ENCODE results near the gene MMUT. TPM values are rescaled to one million over a fixed set of nuclear protein-coding genes. Genes with fewer than 3 reads are reported as not detected.

Gene MMUT
- total and polyA plus RNA-seq, 10 of the 15 experiments (the other 5 are each of a cell fraction or from before 2014, with no cell fraction given) = 6.6 to 21.5 (median 13.5) TPM

- ATAC-seq (no peak), DNase-seq (ENCODE audit: low read depth, low spot score) (no peak), FAIRE-seq (no peak)
- no peaks in the 10 kb centered on the region for H3K4me1 ChIP-seq (ENCODE audit: control insufficient read depth, insufficient read depth, low read length)
- ChIA-PET CTCF (no interaction called here), POLR2A (no interaction called here), SMC1A (ENCODE audit: uncharacterized antibody, unreplicated experiment) (no interaction called here), RAD21 (ENCODE audit: unreplicated experiment) (no interaction called here)
- no peaks in the 10 kb centered on the region for H3K79me2 ChIP-seq (ENCODE audit: control insufficient read depth, insufficient read depth, low read length)
- WGBS (ENCODE audit: insufficient coverage, insufficient replicate concordance, low lambda C conversion rate, missing lambda C conversion rate) = 52% methylated on average over 2 of the region's 2 CpGs
- H3K9ac ChIP-seq (ENCODE audit: control insufficient read depth, insufficient read depth, low read length) = no peak within 1 kb of the TSS
- no peaks in the 10 kb centered on the region for H3K36me3 ChIP-seq (ENCODE audit: control insufficient read depth in 2 of 2, insufficient read depth in 2 of 2, low read length in 1 of 2)
- no peaks in the 10 kb centered on the region for H4K20me1 ChIP-seq (ENCODE audit: control insufficient read depth, insufficient read depth)
- in situ Hi-C loops (cut with MboI) (no loop called here), intact Hi-C loops (cut with micrococcal nuclease; ENCODE audit: unreplicated experiment) (no loop called here)
- H3K9me3 ChIP-seq (replicated peaks; ENCODE audit: control insufficient read depth, insufficient read depth, low read length) = no peaks in the 10 kb centered on the region
- no peak within 1 kb of the TSS for H3K4me2 ChIP-seq (ENCODE audit: control insufficient read depth, insufficient read depth)
- BruUV-seq (replicated peaks) = no TSS peak
- H3K4me3 ChIP-seq = no peak within 1 kb of the TSS
- H3K27ac ChIP-seq (ENCODE audit: control insufficient read depth, insufficient read depth) = no peak within 1 kb of the TSS
- no peak for TF ChIP-seq NFXL1 (IDR thresholded peaks at IDR 0.05; ENCODE audit: borderline replicate concordance)
- TF ChIP-seq ZBTB33 (IDR thresholded peaks at IDR 0.05) = no peak
- no peak for TF ChIP-seq HDGF (IDR thresholded peaks at IDR 0.05)
- TF ChIP-seq, protein P1, sequence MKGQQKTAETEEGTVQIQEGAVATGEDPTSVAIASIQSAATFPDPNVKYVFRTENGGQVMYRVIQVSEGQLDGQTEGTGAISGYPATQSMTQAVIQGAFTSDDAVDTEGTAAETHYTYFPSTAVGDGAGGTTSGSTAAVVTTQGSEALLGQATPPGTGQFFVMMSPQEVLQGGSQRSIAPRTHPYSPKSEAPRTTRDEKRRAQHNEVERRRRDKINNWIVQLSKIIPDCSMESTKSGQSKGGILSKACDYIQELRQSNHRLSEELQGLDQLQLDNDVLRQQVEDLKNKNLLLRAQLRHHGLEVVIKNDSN (IDR thresholded peaks at IDR 0.05; ENCODE audit: borderline replicate concordance, extremely low read length, insufficient read depth, low read depth, low read length) = no peak
- no peak for TF ChIP-seq SUZ12 (IDR thresholded peaks at IDR 0.05; ENCODE audit: unreplicated experiment)
- TF ChIP-seq, protein P2, sequence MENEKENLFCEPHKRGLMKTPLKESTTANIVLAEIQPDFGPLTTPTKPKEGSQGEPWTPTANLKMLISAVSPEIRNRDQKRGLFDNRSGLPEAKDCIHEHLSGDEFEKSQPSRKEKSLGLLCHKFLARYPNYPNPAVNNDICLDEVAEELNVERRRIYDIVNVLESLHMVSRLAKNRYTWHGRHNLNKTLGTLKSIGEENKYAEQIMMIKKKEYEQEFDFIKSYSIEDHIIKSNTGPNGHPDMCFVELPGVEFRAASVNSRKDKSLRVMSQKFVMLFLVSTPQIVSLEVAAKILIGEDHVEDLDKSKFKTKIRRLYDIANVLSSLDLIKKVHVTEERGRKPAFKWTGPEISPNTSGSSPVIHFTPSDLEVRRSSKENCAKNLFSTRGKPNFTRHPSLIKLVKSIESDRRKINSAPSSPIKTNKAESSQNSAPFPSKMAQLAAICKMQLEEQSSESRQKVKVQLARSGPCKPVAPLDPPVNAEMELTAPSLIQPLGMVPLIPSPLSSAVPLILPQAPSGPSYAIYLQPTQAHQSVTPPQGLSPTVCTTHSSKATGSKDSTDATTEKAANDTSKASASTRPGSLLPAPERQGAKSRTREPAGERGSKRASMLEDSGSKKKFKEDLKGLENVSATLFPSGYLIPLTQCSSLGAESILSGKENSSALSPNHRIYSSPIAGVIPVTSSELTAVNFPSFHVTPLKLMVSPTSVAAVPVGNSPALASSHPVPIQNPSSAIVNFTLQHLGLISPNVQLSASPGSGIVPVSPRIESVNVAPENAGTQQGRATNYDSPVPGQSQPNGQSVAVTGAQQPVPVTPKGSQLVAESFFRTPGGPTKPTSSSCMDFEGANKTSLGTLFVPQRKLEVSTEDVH (IDR thresholded peaks at IDR 0.05; ENCODE audit: low read depth, partially characterized antibody) = no peak
- TF ChIP-seq JUNB (IDR thresholded peaks at IDR 0.05) = no peak
- no peak for TF ChIP-seq ZNF217 (IDR thresholded peaks at IDR 0.05)
- no peak for TF ChIP-seq RUNX3 (IDR thresholded peaks at IDR 0.05; ENCODE audit: low read length)
- no peak for TF ChIP-seq MEF2B (IDR thresholded peaks at IDR 0.05; ENCODE audit: partially characterized antibody, poor library complexity, severe bottlenecking)
- TF ChIP-seq GATAD2B (conservative IDR thresholded peaks at IDR 0.05; ENCODE audit: low read depth) = no peak
- TF ChIP-seq, protein P3, sequence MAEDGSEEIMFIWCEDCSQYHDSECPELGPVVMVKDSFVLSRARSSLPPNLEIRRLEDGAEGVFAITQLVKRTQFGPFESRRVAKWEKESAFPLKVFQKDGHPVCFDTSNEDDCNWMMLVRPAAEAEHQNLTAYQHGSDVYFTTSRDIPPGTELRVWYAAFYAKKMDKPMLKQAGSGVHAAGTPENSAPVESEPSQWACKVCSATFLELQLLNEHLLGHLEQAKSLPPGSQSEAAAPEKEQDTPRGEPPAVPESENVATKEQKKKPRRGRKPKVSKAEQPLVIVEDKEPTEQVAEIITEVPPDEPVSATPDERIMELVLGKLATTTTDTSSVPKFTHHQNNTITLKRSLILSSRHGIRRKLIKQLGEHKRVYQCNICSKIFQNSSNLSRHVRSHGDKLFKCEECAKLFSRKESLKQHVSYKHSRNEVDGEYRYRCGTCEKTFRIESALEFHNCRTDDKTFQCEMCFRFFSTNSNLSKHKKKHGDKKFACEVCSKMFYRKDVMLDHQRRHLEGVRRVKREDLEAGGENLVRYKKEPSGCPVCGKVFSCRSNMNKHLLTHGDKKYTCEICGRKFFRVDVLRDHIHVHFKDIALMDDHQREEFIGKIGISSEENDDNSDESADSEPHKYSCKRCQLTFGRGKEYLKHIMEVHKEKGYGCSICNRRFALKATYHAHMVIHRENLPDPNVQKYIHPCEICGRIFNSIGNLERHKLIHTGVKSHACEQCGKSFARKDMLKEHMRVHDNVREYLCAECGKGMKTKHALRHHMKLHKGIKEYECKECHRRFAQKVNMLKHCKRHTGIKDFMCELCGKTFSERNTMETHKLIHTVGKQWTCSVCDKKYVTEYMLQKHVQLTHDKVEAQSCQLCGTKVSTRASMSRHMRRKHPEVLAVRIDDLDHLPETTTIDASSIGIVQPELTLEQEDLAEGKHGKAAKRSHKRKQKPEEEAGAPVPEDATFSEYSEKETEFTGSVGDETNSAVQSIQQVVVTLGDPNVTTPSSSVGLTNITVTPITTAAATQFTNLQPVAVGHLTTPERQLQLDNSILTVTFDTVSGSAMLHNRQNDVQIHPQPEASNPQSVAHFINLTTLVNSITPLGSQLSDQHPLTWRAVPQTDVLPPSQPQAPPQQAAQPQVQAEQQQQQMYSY (CRISPR knock-in tag; IDR thresholded peaks at IDR 0.05) = no peak
- no peak within 1 kb of the TSS for H2AFZ ChIP-seq (ENCODE audit: control insufficient read depth, low read depth, low read length)
- no peaks in the 10 kb centered on the region for H3K27me3 ChIP-seq (replicated peaks in 1 of 2; ENCODE audit: control insufficient read depth in 2 of 2, insufficient read depth in 2 of 2, low read length in 1 of 2)
Observed at GRCh38 chr6:49499623-49500022, 36.6 kb upstream of the MMUT start, which contains the start of gene GLYATL3. TSS of gene GLYATL3 (plus strand) at chr6:49499923. CDS start at chr6:49511991, 12,068 bp downstream.

Measured in GM12878 (cell line).